ENCODE data around the gene LAMTOR3. TPM values are rescaled to one million over a fixed set of nuclear protein-coding genes. Genes with fewer than 3 reads are reported as not detected.

The LAMTOR3 gene
- total and polyA plus RNA-seq, 9 of the 15 experiments (the other 6 are each of a cell fraction or from before 2014, with no cell fraction given), result 17.9 to 146 (median 59.4) TPM

DNA sequence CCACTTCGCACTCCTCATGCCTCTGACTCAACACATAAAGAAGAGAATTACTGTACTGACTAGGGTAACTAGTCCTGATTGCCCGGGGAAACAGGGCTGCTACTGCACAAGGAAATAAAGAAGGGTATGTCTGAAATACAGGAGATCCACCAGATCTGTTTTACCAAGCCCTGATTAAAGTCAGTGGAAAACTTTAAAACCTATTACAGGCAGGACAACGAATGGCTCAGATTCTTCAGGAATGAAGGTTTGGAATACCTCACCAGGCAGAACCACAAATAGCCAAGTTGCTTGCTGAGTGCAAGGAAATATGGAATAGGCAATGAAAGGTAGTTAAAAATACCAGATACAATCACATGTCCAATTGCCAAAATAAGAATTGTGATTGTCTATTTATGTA, 17.3 kb downstream of the LAMTOR3 start:
- ChIA-PET POLR2A (no interaction called here), CTCF (ENCODE audit: low intra/inter-chr PET ratio) (no interaction called here)
- H2AFZ ChIP-seq (ENCODE audit: low read depth, low read length), result no peak overlapping the region
- ATAC-seq, result no peak; the same call in 2 of the 3 replicates
- no peaks in the 10 kb centered on the region for H3K79me2 ChIP-seq (ENCODE audit: control insufficient read depth, insufficient read depth, low read length)
- TF ChIP-seq JUNB (CRISPR knock-in tag; conservative IDR thresholded peaks at IDR 0.05), result no peak
- DNase-seq (ENCODE audit: extremely low read depth in 1 of 4, low spot score in 3 of 4), result no peak
- in situ Hi-C loops (cut with MboI), result loop anchor here (10.0 kb wide), 1 partner anchor 312 kb away; the partner anchor contains the start of gene TRMT10A
- no peaks in the 10 kb centered on the region for H3K9me1 ChIP-seq (ENCODE audit: control insufficient read depth, insufficient read depth, low read length)
- FAIRE-seq, result no peak
- no peaks in the 10 kb centered on the region for H4K20me1 ChIP-seq (replicated peaks; ENCODE audit: control insufficient read depth, insufficient read depth, low read length)
- intact Hi-C loops (cut with micrococcal nuclease), result no loop called here
- H3K9ac ChIP-seq (ENCODE audit: insufficient read depth in 1 of 2, low read depth in 2 of 2, low read length in 2 of 2), result no peak overlapping the region
- peaks cover 29% of the 10 kb centered on the region for H3K36me3 ChIP-seq (ENCODE audit: control insufficient read depth, insufficient read depth, low read length)
- 44% methylated on average over 3 of the region's 3 CpGs for WGBS (ENCODE audit: insufficient coverage, low coverage, missing lambda C conversion rate)
- no peak overlapping the region for H3K4me2 ChIP-seq (ENCODE audit: insufficient read depth, low read length)
- BruUV-seq (replicated peaks), result no TSS peak
- no peaks in the 10 kb centered on the region for H3K27me3 ChIP-seq (ENCODE audit: control insufficient read depth in 2 of 2, insufficient read depth in 2 of 2, low read length in 2 of 2)
- no peaks in the 10 kb centered on the region for H3K9me3 ChIP-seq (replicated peaks; ENCODE audit: control insufficient read depth, insufficient read depth, low read depth, low read length)
- H3K27ac ChIP-seq (ENCODE audit: extremely low read depth, low read depth, low read length), result no peak overlapping the region
- H3K4me3 ChIP-seq, result no peak overlapping the region
- H3K4me1 ChIP-seq (replicated peaks in 1 of 2; ENCODE audit: control insufficient read depth in 2 of 2, insufficient read depth in 2 of 2, low read length in 2 of 2), result no peaks in the 10 kb centered on the region

DNA sequence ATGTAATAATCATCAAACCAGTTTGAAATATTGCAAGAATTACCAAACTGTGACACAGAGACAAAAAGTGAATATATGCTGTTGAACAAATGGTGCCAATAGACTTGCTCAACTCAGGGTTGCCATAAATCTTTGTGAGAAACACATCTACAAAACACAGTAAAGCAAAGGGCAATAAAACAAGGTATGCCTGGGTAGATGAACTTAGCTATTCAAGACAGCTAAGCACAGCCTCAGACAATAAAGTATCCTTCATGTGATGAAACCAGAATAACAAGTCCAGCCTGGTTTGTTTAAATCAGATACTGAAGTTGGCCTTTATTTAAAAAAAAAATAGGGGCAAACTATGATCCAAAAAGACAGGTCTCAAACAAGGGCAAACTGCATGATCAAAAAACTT, 19.2 kb downstream of the LAMTOR3 start:
- ChIA-PET CTCF (ENCODE audit: low intra/inter-chr PET ratio) (interaction anchor here (0.7 kb wide), 1 partner anchor 13 kb away, joined by 3 read pairs; no protein-coding TSS in a partner anchor), POLR2A (interaction anchor here (1.6 kb wide), 1 partner anchor 10 kb away, joined by 6 read pairs; no protein-coding TSS in a partner anchor)
- intact Hi-C loops (cut with micrococcal nuclease) (no loop called here), in situ Hi-C loops (cut with MboI) (loop anchor here (10.0 kb wide), 1 partner anchor 310 kb away; the partner anchor contains the start of gene TRMT10A)
- H3K9me3 ChIP-seq (replicated peaks; ENCODE audit: control insufficient read depth, insufficient read depth, low read depth, low read length), result no peaks in the 10 kb centered on the region
- peaks cover 11% of the 10 kb centered on the region; the same call in 2 of the 3 replicates for H3K36me3 ChIP-seq (ENCODE audit: control insufficient read depth, insufficient read depth, low read length)
- no peaks in the 10 kb centered on the region for H3K79me2 ChIP-seq (ENCODE audit: control insufficient read depth, insufficient read depth, low read length)
- H3K9ac ChIP-seq (ENCODE audit: insufficient read depth in 1 of 2, low read depth in 2 of 2, low read length in 2 of 2), result no peak overlapping the region
- no peak overlapping the region for H3K4me3 ChIP-seq
- no peaks in the 10 kb centered on the region for H3K9me1 ChIP-seq (ENCODE audit: control insufficient read depth, insufficient read depth, low read length)
- H3K27me3 ChIP-seq (ENCODE audit: control insufficient read depth in 2 of 2, insufficient read depth in 2 of 2, low read length in 2 of 2), result no peaks in the 10 kb centered on the region
- no peaks in the 10 kb centered on the region for H4K20me1 ChIP-seq (replicated peaks; ENCODE audit: control insufficient read depth, insufficient read depth, low read length)
- no peak overlapping the region for H3K4me2 ChIP-seq (ENCODE audit: insufficient read depth, low read length)
- no peak overlapping the region for H3K27ac ChIP-seq (ENCODE audit: extremely low read depth, low read depth, low read length)
- H2AFZ ChIP-seq (ENCODE audit: low read depth, low read length), result no peak overlapping the region
- H3K4me1 ChIP-seq (replicated peaks in 1 of 2; ENCODE audit: control insufficient read depth in 2 of 2, insufficient read depth in 2 of 2, low read length in 2 of 2), result no peaks in the 10 kb centered on the region
- no TSS peak for BruUV-seq (replicated peaks)
- DNase-seq (ENCODE audit: extremely low read depth in 1 of 4, low spot score in 3 of 4) (no peak), FAIRE-seq (no peak), ATAC-seq (no peak)
- TF ChIP-seq MXI1 (IDR thresholded peaks at IDR 0.05; ENCODE audit: low read depth, low read length) (no peak), MTA3 (IDR thresholded peaks at IDR 0.05; ENCODE audit: borderline replicate concordance) (no peak), ZBTB7A (IDR thresholded peaks at IDR 0.05; ENCODE audit: borderline replicate concordance, control insufficient read depth, low read depth, low read length) (no peak), USF2 (CRISPR knock-in tag; IDR thresholded peaks at IDR 0.05) (no peak), ILK (tag; IDR thresholded peaks at IDR 0.05; ENCODE audit: borderline replicate concordance, low read depth) (no peak), BRD4 (IDR thresholded peaks at IDR 0.05) (no peak), NFIC (IDR thresholded peaks at IDR 0.05) (no peak)
- TF ChIP-seq, protein P1, sequence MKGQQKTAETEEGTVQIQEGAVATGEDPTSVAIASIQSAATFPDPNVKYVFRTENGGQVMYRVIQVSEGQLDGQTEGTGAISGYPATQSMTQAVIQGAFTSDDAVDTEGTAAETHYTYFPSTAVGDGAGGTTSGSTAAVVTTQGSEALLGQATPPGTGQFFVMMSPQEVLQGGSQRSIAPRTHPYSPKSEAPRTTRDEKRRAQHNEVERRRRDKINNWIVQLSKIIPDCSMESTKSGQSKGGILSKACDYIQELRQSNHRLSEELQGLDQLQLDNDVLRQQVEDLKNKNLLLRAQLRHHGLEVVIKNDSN (CRISPR knock-in tag; IDR thresholded peaks at IDR 0.05), result no peak
- TF ChIP-seq, protein P2, sequence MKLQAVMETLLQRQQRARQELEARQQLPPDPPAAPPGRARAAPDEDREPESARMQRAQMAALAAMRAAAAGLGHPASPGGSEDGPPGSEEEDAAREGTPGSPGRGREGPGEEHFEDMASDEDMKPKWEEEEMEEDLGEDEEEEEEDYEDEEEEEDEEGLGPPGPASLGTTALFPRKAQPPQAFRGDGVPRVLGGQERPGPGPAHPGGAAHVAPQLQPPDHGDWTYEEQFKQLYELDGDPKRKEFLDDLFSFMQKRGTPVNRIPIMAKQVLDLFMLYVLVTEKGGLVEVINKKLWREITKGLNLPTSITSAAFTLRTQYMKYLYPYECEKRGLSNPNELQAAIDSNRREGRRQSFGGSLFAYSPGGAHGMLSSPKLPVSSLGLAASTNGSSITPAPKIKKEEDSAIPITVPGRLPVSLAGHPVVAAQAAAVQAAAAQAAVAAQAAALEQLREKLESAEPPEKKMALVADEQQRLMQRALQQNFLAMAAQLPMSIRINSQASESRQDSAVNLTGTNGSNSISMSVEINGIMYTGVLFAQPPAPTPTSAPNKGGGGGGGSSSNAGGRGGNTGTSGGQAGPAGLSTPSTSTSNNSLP (IDR thresholded peaks at IDR 0.05; ENCODE audit: borderline replicate concordance, low read depth, low read length), result no peak
- TF ChIP-seq, protein P3, sequence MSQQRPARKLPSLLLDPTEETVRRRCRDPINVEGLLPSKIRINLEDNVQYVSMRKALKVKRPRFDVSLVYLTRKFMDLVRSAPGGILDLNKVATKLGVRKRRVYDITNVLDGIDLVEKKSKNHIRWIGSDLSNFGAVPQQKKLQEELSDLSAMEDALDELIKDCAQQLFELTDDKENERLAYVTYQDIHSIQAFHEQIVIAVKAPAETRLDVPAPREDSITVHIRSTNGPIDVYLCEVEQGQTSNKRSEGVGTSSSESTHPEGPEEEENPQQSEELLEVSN (IDR thresholded peaks at IDR 0.05; ENCODE audit: borderline replicate concordance in 1 of 2, extremely low read depth in 1 of 2, insufficient read depth in 1 of 2, insufficient read length in 1 of 2, low read depth in 1 of 2, low read length in 1 of 2, poor library complexity in 1 of 2, severe bottlenecking in 1 of 2), result no peak
